Measurements from ENCODE around the gene STARD7.

Gene STARD7

DNA sequence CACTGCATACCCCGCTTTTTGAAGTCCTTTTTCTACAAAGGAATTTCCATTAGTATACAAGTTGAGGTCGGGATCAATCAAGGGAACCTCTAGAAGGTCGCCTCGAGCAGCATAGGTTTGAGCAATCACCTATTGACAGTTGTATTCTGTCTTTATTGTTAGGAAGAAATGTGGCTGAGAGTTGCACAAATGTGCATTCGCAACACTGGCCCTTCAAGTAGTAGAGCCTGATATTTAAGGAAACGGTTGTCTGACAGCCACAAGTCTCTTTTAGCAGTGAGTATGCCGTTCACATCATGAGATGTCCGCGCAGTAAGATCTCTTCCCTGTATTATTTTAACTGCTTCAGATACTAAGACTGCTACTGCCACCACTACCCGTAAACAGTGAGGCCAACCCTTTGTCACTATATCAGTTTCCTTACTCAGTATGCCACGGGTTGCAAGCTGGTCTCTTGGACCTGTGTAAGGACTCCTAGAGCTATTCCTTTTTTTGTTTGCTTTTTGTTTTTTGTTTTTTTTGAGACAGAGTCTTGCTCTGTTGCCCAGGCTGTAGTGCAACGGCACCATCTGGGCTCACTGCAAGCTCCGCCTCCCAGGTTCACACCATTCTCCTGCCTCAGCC lies 10.0 kb upstream of the STARD7 start:
- H3K9me3 ChIP-seq (ENCODE audit: control insufficient read depth, insufficient read depth, low read depth, low read length), result no peaks in the 10 kb centered on the region
- H3K4me3 ChIP-seq (ENCODE audit: low read depth, low read length), result no peak overlapping the region
- no peaks in the 10 kb centered on the region for H3K4me1 ChIP-seq (ENCODE audit: control insufficient read depth, insufficient read depth, low read length)
- ChIA-PET POLR2A (no interaction called here), CTCF (interaction anchor here (1.3 kb wide), 1 partner anchor 28 kb away, joined by 4 read pairs; no protein-coding TSS in a partner anchor)
- H3K27ac ChIP-seq (ENCODE audit: extremely low read depth, low read depth, low read length), result no peak overlapping the region
- TF ChIP-seq ZNF350 (tag by site-specific recombination; IDR thresholded peaks at IDR 0.05) (no peak), ZNF596 (tag by site-specific recombination; IDR thresholded peaks at IDR 0.05) (no peak), HOXA7 (CRISPR knock-in tag; IDR thresholded peaks at IDR 0.05; ENCODE audit: borderline replicate concordance) (no peak), ZNF792 (tag by site-specific recombination; IDR thresholded peaks at IDR 0.05) (no peak), ZNF391 (tag by site-specific recombination; IDR thresholded peaks at IDR 0.05; ENCODE audit: borderline replicate concordance, low read depth) (no peak)
- TF ChIP-seq, protein P1, sequence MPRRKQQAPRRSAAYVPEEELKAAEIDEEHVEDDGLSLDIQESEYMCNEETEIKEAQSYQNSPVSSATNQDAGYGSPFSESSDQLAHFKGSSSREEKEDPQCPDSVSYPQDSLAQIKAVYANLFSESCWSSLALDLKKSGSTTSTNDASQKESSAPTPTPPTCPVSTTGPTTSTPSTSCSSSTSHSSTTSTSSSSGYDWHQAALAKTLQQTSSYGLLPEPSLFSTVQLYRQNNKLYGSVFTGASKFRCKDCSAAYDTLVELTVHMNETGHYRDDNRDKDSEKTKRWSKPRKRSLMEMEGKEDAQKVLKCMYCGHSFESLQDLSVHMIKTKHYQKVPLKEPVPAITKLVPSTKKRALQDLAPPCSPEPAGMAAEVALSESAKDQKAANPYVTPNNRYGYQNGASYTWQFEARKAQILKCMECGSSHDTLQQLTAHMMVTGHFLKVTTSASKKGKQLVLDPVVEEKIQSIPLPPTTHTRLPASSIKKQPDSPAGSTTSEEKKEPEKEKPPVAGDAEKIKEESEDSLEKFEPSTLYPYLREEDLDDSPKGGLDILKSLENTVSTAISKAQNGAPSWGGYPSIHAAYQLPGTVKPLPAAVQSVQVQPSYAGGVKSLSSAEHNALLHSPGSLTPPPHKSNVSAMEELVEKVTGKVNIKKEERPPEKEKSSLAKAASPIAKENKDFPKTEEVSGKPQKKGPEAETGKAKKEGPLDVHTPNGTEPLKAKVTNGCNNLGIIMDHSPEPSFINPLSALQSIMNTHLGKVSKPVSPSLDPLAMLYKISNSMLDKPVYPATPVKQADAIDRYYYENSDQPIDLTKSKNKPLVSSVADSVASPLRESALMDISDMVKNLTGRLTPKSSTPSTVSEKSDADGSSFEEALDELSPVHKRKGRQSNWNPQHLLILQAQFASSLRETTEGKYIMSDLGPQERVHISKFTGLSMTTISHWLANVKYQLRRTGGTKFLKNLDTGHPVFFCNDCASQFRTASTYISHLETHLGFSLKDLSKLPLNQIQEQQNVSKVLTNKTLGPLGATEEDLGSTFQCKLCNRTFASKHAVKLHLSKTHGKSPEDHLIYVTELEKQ (tag by site-specific recombination; IDR thresholded peaks at IDR 0.05; ENCODE audit: borderline replicate concordance), result no peak
- TF ChIP-seq, protein P2, sequence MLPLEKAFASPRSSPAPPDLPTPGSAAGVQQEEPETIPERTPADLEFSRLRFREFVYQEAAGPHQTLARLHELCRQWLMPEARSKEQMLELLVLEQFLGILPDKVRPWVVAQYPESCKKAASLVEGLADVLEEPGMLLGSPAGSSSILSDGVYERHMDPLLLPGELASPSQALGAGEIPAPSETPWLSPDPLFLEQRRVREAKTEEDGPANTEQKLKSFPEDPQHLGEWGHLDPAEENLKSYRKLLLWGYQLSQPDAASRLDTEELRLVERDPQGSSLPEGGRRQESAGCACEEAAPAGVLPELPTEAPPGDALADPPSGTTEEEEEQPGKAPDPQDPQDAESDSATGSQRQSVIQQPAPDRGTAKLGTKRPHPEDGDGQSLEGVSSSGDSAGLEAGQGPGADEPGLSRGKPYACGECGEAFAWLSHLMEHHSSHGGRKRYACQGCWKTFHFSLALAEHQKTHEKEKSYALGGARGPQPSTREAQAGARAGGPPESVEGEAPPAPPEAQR (tag by site-specific recombination; IDR thresholded peaks at IDR 0.05), result no peak
- H3K36me3 ChIP-seq (ENCODE audit: control insufficient read depth in 2 of 2, insufficient read depth in 1 of 2, low read length in 2 of 2), result no peaks in the 10 kb centered on the region

DNA sequence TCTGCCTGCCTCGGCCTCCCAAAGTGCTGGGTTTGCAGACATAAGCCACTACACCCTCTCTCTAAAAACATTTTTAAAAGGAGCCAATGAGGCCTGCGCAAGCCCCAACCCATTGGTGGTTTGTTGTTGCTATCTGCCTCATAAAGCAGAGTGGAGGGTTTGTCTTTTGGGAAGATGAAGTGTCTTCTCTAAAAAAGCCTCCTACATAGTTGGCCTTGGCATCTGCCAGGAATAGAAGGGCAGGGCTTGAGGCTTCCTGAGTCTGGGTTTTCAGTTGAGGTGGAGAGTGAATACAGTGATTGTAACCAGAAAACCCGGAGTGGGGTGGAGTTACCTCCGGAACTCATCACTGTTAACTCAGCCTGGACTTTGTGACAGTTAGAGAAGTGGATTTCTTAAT lies 5.9 kb upstream of the STARD7 start:
- TF ChIP-seq, protein P3, sequence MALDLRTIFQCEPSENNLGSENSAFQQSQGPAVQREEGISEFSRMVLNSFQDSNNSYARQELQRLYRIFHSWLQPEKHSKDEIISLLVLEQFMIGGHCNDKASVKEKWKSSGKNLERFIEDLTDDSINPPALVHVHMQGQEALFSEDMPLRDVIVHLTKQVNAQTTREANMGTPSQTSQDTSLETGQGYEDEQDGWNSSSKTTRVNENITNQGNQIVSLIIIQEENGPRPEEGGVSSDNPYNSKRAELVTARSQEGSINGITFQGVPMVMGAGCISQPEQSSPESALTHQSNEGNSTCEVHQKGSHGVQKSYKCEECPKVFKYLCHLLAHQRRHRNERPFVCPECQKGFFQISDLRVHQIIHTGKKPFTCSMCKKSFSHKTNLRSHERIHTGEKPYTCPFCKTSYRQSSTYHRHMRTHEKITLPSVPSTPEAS (tag by site-specific recombination; IDR thresholded peaks at IDR 0.05), result no peak
- no peak for TF ChIP-seq SETDB1 (IDR thresholded peaks at IDR 0.05; ENCODE audit: insufficient read length, low read length)
- TF ChIP-seq, protein P4, sequence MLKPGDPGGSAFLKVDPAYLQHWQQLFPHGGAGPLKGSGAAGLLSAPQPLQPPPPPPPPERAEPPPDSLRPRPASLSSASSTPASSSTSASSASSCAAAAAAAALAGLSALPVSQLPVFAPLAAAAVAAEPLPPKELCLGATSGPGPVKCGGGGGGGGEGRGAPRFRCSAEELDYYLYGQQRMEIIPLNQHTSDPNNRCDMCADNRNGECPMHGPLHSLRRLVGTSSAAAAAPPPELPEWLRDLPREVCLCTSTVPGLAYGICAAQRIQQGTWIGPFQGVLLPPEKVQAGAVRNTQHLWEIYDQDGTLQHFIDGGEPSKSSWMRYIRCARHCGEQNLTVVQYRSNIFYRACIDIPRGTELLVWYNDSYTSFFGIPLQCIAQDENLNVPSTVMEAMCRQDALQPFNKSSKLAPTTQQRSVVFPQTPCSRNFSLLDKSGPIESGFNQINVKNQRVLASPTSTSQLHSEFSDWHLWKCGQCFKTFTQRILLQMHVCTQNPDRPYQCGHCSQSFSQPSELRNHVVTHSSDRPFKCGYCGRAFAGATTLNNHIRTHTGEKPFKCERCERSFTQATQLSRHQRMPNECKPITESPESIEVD (tag by site-specific recombination; IDR thresholded peaks at IDR 0.05), result no peak
- Histone ChIP-seq H3K36me3 (ENCODE audit: control insufficient read depth in 2 of 2, insufficient read depth in 1 of 2, low read length in 2 of 2) (no peaks in the 10 kb centered on the region), H3K9me3 (ENCODE audit: control insufficient read depth, insufficient read depth, low read depth, low read length) (no peaks in the 10 kb centered on the region), H3K4me3 (ENCODE audit: low read depth, low read length) (no peak overlapping the region), H3K27ac (ENCODE audit: extremely low read depth, low read depth, low read length) (no peak overlapping the region), H3K4me1 (ENCODE audit: control insufficient read depth, insufficient read depth, low read length) (no peaks in the 10 kb centered on the region)
- ChIA-PET CTCF (interaction anchor here (1.2 kb wide), 1 partner anchor 45 kb away, joined by 3 read pairs; no protein-coding TSS in a partner anchor), POLR2A (no interaction called here)

DNA sequence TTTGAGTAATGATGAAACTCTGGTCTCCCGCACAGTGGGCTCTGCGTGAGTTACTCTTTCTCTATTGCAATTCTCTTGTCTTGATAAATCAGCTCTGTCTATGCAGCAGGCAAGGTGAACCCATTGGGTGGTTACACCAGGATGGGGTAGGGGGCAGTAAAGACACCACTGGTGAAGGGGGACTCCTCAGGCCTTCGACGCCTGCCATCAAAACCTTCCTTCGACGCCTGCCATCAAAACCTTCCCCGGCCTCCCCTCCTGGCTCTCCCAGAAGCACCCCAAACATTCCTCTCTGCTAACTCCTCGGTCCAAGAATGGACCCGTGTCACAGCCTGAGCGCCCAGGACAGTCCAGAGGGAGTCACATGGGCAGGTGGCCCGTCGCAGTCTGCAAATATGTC lies 4.8 kb upstream of the STARD7 start:
- Histone ChIP-seq H3K4me3 (ENCODE audit: low read depth, low read length) (no peak overlapping the region), H3K4me1 (ENCODE audit: control insufficient read depth, insufficient read depth, low read length) (no peaks in the 10 kb centered on the region), H3K9me3 (ENCODE audit: control insufficient read depth, insufficient read depth, low read depth, low read length) (no peaks in the 10 kb centered on the region), H3K27ac (ENCODE audit: extremely low read depth, low read depth, low read length) (no peak overlapping the region), H3K36me3 (ENCODE audit: control insufficient read depth in 2 of 2, insufficient read depth in 1 of 2, low read length in 2 of 2) (no peaks in the 10 kb centered on the region)
- TF ChIP-seq ZNF600 (tag by site-specific recombination; IDR thresholded peaks at IDR 0.05), result no peak
- TF ChIP-seq ZNF658 (tag by site-specific recombination; IDR thresholded peaks at IDR 0.05), result no peak
- no peak for TF ChIP-seq ZNF223 (tag by site-specific recombination; IDR thresholded peaks at IDR 0.05)
- TF ChIP-seq ZNF555 (tag by site-specific recombination; conservative IDR thresholded peaks at IDR 0.05), result no peak
- no peak for TF ChIP-seq ZNF768 (tag by site-specific recombination; IDR thresholded peaks at IDR 0.05)
- no peak for TF ChIP-seq ZNF155 (tag by site-specific recombination; IDR thresholded peaks at IDR 0.05)
- TF ChIP-seq ZNF473 (tag by site-specific recombination; IDR thresholded peaks at IDR 0.05), result no peak
- TF ChIP-seq MYNN (tag by site-specific recombination; IDR thresholded peaks at IDR 0.05; ENCODE audit: borderline replicate concordance), result no peak
- TF ChIP-seq, protein P5, sequence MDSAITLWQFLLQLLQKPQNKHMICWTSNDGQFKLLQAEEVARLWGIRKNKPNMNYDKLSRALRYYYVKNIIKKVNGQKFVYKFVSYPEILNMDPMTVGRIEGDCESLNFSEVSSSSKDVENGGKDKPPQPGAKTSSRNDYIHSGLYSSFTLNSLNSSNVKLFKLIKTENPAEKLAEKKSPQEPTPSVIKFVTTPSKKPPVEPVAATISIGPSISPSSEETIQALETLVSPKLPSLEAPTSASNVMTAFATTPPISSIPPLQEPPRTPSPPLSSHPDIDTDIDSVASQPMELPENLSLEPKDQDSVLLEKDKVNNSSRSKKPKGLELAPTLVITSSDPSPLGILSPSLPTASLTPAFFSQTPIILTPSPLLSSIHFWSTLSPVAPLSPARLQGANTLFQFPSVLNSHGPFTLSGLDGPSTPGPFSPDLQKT (IDR thresholded peaks at IDR 0.05; ENCODE audit: borderline replicate concordance, low read depth, low read length), result no peak
- TF ChIP-seq SALL2 (tag by site-specific recombination; IDR thresholded peaks at IDR 0.05; ENCODE audit: borderline replicate concordance), result no peak
- CTCF ChIA-PET, result interaction anchor here (0.8 to 1.2 kb wide), 2 partner anchors 9 to 46 kb away, joined by 3 read pairs; no protein-coding TSS in a partner anchor
- POLR2A ChIA-PET, result interaction anchor here (0.7 kb wide), 1 partner anchor 13 kb away, joined by 3 read pairs; no protein-coding TSS in a partner anchor

Measured in HEK293 (cell line).